Stomach (tissue), 9 donors: Measurements from ENCODE around the gene GALM. TPM values are rescaled to one million over a fixed set of nuclear protein-coding genes. Genes with fewer than 3 reads are reported as not detected.

Source experiments
- DNase-seq, 2 donors: peaks; one replicate each; pipeline versions ENCODE4 v3.0.0 to v3.0.0-alpha.2; 2013 to 2019
- H3K27ac ChIP-seq, 5 donors: fragments of 200-600 bp in 4 of 5; sonication (generic) in 4 of 5; one replicate each; pipeline ENCODE4 v1.5.1; 2013 to 2019; ENCODE audit warnings: mild to moderate bottlenecking in 1 of 5, moderate library complexity in 1 of 5
- H3K27me3 ChIP-seq, 3 donors: fragments of 200-600 bp; sonication (generic); one replicate each; pipeline ENCODE4 v1.5.1; 2017 to 2019; ENCODE audit warnings: mixed run types in 1 of 3
- H3K36me3 ChIP-seq, 4 donors: fragments of 200-600 bp; sonication (generic); 1 replicate in 3 of 4; 2 replicates in 1 of 4; pipeline ENCODE4 v1.5.1; 2016 to 2019
- H3K4me1 ChIP-seq, 4 donors: fragments of 200-600 bp; sonication (generic); one replicate each; pipeline ENCODE4 v1.5.1; 2016 to 2019
- H3K4me3 ChIP-seq, 4 donors: fragments of 200-600 bp; sonication (generic) in 3 of 4; one replicate each; pipeline ENCODE4 v1.5.1; 2016 to 2019; ENCODE audit warnings: mild to moderate bottlenecking in 1 of 4
- H3K9me3 ChIP-seq, 4 donors: fragments of 200-600 bp; sonication (generic); one replicate each; pipeline ENCODE4 v1.5.1; 2016 to 2019
- EP300 ChIP-seq: sonication (generic); formaldehyde crosslinking; IDR thresholded peaks from one replicate; pipeline ENCODE4 v1.6.1; 2017; ENCODE audit warnings: antibody characterized with exemption
- POLR2A ChIP-seq, 4 donors: fragments of 450-650 bp; IDR thresholded peaks; one replicate each; pipeline ENCODE4 v1.6.1; 2016; ENCODE audit warnings: antibody characterized with exemption in 4 of 4, control low read depth in 2 of 4, mild to moderate bottlenecking in 1 of 4, moderate library complexity in 1 of 4
- POLR2AphosphoS5 ChIP-seq, 3 donors: sonication (generic); formaldehyde crosslinking; IDR thresholded peaks; one replicate each; pipeline ENCODE4 v1.6.1; 2016; ENCODE audit warnings: antibody characterized with exemption in 3 of 3
- intact Hi-C: fragments of 100-400 bp; cut with DNase I; formaldehyde crosslinking; loops from one replicate; pipeline ENCODE4 v1.15.1; 2023; ENCODE audit warnings: low total_unique reads
- polyA plus RNA-seq, 3 donors: library from polyadenylated mRNA; stranded (reverse); fragments of 200-250 nt; gene quantifications; one replicate each; pipeline ENCODE4 v1.2.3, GENCODE V29; 2013
- total RNA-seq, 5 donors: library from RNA; depleted of rRNA; stranded (reverse); fragments of >200 nt; gene quantifications; one replicate each; pipeline versions ENCODE4 v1.1.0 to v1.2.3, GENCODE V29; 2014 to 2016
- TF ChIP-seq, protein P1 (sequence below), 7 experiments: fragments of 450-650 bp in 4 of 7; fragments of 200-600 bp in 3 of 7; sonication (generic) in 3 of 7; IDR thresholded peaks; one replicate each; pipeline ENCODE4 v1.5.1; 2016 to 2019; ENCODE audit warnings: antibody characterized with exemption in 7 of 7, control low read depth in 2 of 7, mild to moderate bottlenecking in 1 of 7
- donor health status: healthy with polysubstance abuse.
- donor health status: Bipolar disorder and iron deficiency.
- donor health status: healthy.

GALM gene
- total and polyA plus RNA-seq, 8 donors, result 2.2 to 17.8 (median 9.3) TPM; not detected in 1

DNA sequence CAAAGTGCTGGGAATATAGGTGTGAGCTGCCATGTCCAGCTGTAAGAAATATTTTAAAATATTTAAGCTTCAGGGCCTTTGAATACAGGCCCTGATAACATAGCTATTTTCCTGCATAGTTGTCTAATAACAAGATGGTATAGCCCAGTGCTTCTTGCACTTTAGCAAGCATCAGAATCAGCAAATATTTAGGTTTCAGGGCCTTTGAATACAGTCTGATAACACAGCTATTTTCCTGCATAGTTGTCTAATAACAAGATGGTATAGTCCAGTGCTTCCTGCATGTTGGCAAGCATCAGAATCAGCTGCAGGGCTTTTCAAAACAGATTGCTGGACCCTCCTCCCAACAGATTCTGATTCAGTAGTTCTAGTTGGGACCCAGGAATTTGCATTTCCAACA is 117.7 kb downstream of the GALM start:
- Histone ChIP-seq H3K9me3 (no peaks in the 10 kb centered on the region), H3K4me1 (peaks cover 6 to 32% (median 20%) of the 10 kb centered on the region in 4 donors), H3K27ac (peak overlapping the region; percentile 34 to 69 (median 47)), H3K36me3 (peaks cover 3 to 31% (median 25%) of the 10 kb centered on the region in 4 donors), H3K4me3 (no peak overlapping the region), H3K27me3 (no peaks in the 10 kb centered on the region)
- TF ChIP-seq POLR2AphosphoS5 (IDR thresholded peaks at IDR 0.05), result no peak
- TF ChIP-seq EP300, result no peak
- TF ChIP-seq, protein P1, sequence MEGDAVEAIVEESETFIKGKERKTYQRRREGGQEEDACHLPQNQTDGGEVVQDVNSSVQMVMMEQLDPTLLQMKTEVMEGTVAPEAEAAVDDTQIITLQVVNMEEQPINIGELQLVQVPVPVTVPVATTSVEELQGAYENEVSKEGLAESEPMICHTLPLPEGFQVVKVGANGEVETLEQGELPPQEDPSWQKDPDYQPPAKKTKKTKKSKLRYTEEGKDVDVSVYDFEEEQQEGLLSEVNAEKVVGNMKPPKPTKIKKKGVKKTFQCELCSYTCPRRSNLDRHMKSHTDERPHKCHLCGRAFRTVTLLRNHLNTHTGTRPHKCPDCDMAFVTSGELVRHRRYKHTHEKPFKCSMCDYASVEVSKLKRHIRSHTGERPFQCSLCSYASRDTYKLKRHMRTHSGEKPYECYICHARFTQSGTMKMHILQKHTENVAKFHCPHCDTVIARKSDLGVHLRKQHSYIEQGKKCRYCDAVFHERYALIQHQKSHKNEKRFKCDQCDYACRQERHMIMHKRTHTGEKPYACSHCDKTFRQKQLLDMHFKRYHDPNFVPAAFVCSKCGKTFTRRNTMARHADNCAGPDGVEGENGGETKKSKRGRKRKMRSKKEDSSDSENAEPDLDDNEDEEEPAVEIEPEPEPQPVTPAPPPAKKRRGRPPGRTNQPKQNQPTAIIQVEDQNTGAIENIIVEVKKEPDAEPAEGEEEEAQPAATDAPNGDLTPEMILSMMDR (IDR thresholded peaks at IDR 0.05), result no peak
- TF ChIP-seq POLR2A (IDR thresholded peaks at IDR 0.05), result no peak
- intact Hi-C loops, result no loop called here
- DNase-seq, result no peak

Other genes with a start within 250 kb of the GALM start
- gene HNRNPLL, start 63.2 kb upstream of the GALM start, total RNA-seq, result 10 to 100 TPM; 22.9 to 97.9 (median 39.1) TPM
- gene HNRNPLL, start 63.2 kb upstream of the GALM start, polyA plus RNA-seq, result 10 to 100 TPM; 12.2 to 13.6 (median 13.0) TPM
- gene SRSF7, start 85.2 kb downstream of the GALM start, total RNA-seq, result 100 to 1,000 TPM in 2 of 5 donors, 10 to 100 TPM in 3; 57.9 to 163 (median 97.5) TPM
- 100 to 1,000 TPM in 1 of 3 donors, 10 to 100 TPM in 2; 83.7 to 122 (median 88.4) TPM for gene SRSF7, start 85.2 kb downstream of the GALM start, polyA plus RNA-seq
- 1 to 10 TPM in 2 of 5 donors, under 1 TPM in 1, not detected in 2; 0.58 to 8.3 (median 4.5) TPM for gene GEMIN6, start 112.1 kb downstream of the GALM start, total RNA-seq
- 10 to 100 TPM in 2 of 3 donors, 1 to 10 TPM in 1; 7.9 to 14.0 (median 11.8) TPM for gene GEMIN6, start 112.1 kb downstream of the GALM start, polyA plus RNA-seq
- 10 to 100 TPM; 12.2 to 29.9 (median 21.7) TPM for gene DHX57, start 209.8 kb downstream of the GALM start, total RNA-seq
- 1 to 10 TPM; 4.1 to 6.7 (median 4.9) TPM for gene DHX57, start 209.8 kb downstream of the GALM start, polyA plus RNA-seq
- gene MORN2, start 209.9 kb downstream of the GALM start, total RNA-seq, result 10 to 100 TPM in 1 of 5 donors, 1 to 10 TPM in 2, not detected in 2; 1.3 to 14.1 (median 2.6) TPM
- gene MORN2, start 209.9 kb downstream of the GALM start, polyA plus RNA-seq, result 10 to 100 TPM; 23.0 to 33.1 (median 26.9) TPM
- gene ARHGEF33, start 223.8 kb downstream of the GALM start, total RNA-seq, result 1 to 10 TPM in 1 of 5 donors, under 1 TPM in 3, not detected in 1; under 0.01 to 2.0 (median 0.73) TPM
- under 1 TPM; 0.19 to 0.61 (median 0.25) TPM for gene ARHGEF33, start 223.8 kb downstream of the GALM start, polyA plus RNA-seq